ENCODE measurements around the gene ARPC4.
"Not testable (repeated sequence)": the region's sequence is repeated elsewhere in the genome, so short reads cannot be mapped to it uniquely, and the experiment has no call there.

The ARPC4 gene

GRCh38 chr3:9770276-9770812 lies 22.5 kb upstream of the ARPC4 start:
- no peak for FAIRE-seq

GRCh38 chr3:9771007-9771406 lies 21.9 kb upstream of the ARPC4 start:
- not testable (repeated sequence) for FAIRE-seq

GRCh38 chr3:9776896-9777693 lies 15.8 kb upstream of the ARPC4 start:
- FAIRE-seq = no peak

- no peak for FAIRE-seq
Observed at GRCh38 chr3:9777694-9778021, 15.2 kb upstream of the ARPC4 start.

GRCh38 chr3:9778143-9779074 lies 14.5 kb upstream of the ARPC4 start:
- FAIRE-seq = no peak

DNA sequence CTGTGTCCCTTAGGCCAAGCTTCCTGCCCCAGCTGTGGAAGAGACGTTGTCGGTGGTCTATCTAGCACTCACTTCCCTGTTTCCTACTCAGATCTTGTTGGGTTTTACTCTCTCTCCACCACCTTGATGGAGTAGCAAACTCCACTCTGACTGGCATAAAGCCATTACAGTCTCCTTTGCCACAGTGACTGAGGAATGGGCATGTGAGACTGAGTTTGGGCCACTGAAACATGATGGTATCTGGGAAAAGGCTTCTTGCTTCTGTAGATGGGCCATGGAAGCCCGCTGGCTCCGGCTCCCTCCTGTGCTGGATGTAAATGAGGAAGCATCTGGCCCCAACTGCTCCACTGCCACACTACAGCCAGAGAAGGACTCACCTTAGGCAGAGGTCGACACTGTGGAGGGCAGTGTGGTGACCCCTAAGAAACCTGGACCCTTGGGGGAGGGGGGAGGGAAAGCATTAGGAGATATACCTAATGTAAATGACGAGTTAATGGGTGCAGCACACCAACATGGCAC lies 13.7 kb upstream of the ARPC4 start:
- FAIRE-seq = no peak

DNA sequence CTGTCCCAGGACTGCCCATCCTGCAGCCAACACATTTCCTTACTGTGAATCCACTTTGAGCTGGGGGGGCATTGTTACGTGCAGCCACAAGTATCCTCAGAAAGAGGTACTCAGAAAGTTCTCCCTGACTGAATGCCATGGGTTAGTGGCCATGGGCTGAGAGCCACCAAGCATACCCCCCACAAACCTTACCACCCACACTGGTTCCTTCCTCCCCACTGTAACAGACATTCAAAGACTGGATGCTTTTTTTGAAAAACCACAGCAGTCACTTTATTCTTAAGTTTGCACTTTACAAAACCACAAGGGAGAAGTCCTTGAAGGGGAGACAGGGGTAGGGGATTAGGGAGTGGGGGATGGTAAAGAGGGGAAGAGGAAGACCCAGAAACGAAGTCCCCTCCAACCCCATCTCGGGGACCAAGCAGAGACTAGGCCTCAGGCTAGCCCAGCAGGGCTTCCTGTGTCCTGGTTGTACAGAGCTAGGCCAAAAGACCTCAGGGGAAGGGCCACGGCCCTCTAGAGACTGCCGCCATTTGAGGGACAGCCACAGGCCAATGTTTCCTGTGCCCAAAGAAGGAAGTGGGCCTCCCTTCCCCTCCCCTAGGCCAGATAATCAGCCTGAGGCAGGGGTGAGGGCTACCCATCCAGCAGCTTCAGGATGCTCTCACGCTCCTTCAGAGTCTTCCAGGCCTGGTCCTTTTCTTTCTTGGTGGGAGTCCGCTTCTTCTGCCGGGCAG lies 13.0 kb upstream of the ARPC4 start:
- no peak for FAIRE-seq

DNA sequence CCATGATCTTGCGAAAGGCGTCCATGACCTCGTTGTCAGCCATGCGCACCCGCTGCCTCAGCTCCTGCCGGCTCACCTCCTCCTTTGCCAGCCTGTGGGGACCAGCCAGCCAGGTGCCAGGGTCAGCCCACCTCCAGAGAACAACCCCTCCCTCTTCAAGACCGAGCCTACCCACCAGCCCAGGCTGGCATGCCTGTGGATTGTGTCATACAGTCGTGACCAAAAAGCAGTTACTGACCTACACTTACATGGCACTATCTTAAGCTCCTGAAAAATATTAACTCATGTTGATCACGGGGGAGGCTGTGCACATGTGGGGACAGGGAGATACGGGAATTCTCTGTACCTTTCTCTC lies 12.4 kb upstream of the ARPC4 start:
- FAIRE-seq = no peak

- FAIRE-seq = no peak
Observed at GRCh38 chr3:9780910-9781309, 12.0 kb upstream of the ARPC4 start.

GRCh38 chr3:9781551-9781950 lies 11.3 kb upstream of the ARPC4 start:
- FAIRE-seq = no peak

GRCh38 chr3:9781978-9782603 lies 10.8 kb upstream of the ARPC4 start:
- no peak for FAIRE-seq

GRCh38 chr3:9782770-9783169 lies 10.1 kb upstream of the ARPC4 start:
- FAIRE-seq = no peak

GRCh38 chr3:9783954-9784353 lies 8.9 kb upstream of the ARPC4 start:
- no peak for FAIRE-seq

DNA sequence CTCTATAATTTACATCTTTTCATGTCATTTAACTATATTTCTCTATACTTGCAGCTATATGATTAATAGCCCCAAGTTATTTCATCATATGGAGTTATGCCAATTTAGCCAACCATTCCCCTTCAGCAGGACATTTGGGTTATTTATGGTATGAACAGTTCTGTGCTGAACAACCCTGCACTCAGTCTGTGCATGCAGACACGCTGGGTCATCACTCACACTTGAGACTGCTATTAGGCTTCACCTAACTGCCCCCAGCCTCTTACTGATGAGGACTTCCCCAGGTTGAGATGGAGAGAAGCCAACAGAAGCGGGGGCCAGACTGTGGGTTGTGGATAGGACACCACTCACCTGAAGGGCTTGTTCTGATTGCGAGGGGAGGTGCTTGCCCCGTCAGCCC lies 7.9 kb upstream of the ARPC4 start:
- no peak for FAIRE-seq

DNA sequence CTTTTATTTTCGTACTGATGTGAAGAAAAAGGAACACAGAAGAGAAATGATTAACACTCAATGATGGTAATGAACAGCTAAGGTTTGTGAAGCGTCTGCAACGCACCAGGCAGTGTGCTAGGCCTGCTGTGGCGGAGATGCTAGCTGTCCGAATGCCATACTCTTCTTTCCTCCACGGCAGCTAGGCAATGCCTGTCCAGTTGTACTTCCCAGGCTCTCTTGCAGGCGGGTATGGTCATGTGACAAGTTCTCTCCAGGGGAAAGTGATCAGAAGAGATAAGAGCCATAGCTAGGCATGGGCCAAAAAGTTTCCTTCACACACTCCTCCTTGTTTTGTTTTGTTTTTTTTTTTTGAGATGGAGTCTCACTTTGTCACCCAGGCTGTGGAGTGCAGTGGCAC lies 7.3 kb upstream of the ARPC4 start:
- no peak for FAIRE-seq

DNA sequence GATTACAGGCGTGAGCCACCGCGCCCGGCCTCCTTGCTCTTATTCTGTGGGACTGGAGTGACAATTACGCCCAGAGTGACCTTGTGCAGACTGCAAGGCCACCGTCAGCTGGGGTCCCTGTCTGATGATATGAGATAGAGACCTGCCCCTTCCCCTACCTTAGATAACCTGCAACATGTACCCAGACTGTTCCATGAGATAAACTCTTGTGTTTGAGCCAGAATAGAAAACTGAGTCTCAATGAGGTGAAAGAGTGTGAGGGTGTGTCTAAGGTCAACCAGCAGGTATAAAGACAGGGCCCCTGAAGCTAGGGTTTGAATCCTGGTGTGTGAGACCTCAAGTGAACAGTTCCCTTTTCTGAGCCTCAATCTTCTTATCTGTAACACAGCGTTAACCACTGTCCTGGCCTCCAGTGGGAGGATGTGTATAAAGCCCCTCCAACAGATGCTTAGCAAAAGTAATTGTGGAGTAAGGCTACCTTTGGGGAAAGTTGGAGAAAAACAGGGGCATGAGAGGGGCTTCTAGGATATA lies 6.6 kb upstream of the ARPC4 start:
- FAIRE-seq = no peak

DNA sequence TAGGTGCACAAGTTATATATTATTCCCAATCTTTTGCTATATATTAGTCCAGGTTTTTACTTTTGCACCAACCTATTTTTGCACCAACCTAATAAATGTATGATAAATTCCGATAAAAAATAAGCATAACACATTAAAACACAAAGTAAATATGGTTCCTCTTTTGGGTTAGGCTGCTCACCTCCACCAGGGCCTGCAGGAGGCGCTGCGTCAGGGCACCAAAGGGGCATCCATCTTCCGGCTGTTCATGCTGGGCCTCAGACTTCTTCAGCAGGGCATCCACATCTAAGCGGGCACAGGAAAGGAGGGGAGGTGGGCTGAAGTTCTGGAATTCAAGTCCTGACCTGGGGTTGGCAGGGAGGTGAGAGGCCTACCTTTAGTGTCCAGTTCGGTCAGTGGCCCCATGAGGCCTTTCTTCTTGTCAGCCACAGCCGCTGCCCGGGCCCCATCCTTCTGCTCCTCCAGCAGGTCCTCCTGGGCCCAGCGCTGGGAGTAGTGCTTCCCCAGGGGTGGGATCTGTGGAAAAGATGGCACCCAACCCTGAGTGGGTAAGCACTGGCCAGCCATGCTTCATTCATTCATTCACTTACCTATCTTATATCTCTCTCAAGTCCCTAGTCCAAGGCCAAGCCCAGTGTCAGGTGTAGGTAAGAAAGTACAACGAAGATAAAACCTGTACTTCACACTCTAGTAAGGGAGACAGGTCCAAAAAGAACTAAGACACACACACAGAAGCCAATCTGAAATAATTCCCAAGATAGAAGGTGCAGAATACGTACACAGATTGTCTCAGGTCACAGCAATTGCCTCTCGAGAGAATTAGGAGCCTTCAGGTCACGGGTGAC lies 5.8 kb upstream of the ARPC4 start:
- FAIRE-seq = no peak

- no peak for FAIRE-seq
Observed at GRCh38 chr3:9787714-9788113, 5.2 kb upstream of the ARPC4 start.

GRCh38 chr3:9791127-9791526 lies 1.8 kb upstream of the ARPC4 start:
- FAIRE-seq = no peak

- no peak for FAIRE-seq
Observed at GRCh38 chr3:9791790-9792404, 985 bp upstream of the ARPC4 start.

Measured in colon (tissue), 2 donors.